Suprapubic skin (tissue), 4 donors: Measurements from ENCODE around the gene SMIM32. TPM values are rescaled to one million over a fixed set of nuclear protein-coding genes. Genes with fewer than 3 reads are reported as not detected.

Source experiments
- DNase-seq, 2 donors: peaks; one replicate each; pipeline ENCODE4 v3.0.0-alpha.2; 2019; ENCODE audit warnings: low spot score in 2 of 2
- H3K27ac ChIP-seq: fragments of 200-600 bp; sonication (generic); one replicate; pipeline ENCODE4 v1.5.1; 2019
- H3K27me3 ChIP-seq: fragments of 200-600 bp; sonication (generic); one replicate; pipeline ENCODE4 v1.5.1; 2019
- H3K36me3 ChIP-seq: fragments of 200-600 bp; sonication (generic); one replicate; pipeline ENCODE4 v1.5.1; 2019
- H3K4me1 ChIP-seq: fragments of 200-600 bp; sonication (generic); one replicate; pipeline ENCODE4 v1.5.1; 2019
- H3K4me3 ChIP-seq: fragments of 200-600 bp; sonication (generic); one replicate; pipeline ENCODE4 v1.5.1; 2019; ENCODE audit warnings: mild to moderate bottlenecking
- H3K9me3 ChIP-seq: fragments of 200-600 bp; sonication (generic); one replicate; pipeline ENCODE4 v1.5.1; 2019
- CTCF ChIP-seq, 2 donors: fragments of 200-600 bp in 1 of 2; fragments of 450-650 bp in 1 of 2; sonication (generic) in 1 of 2; IDR thresholded peaks; one replicate each; pipeline ENCODE4 v1.5.1; 2016 to 2019; ENCODE audit warnings: antibody characterized with exemption in 2 of 2, mild to moderate bottlenecking in 1 of 2, moderate library complexity in 1 of 2
- EP300 ChIP-seq: sonication (generic); formaldehyde crosslinking; IDR thresholded peaks from one replicate; pipeline ENCODE4 v1.6.1; 2017; ENCODE audit warnings: antibody characterized with exemption
- POLR2A ChIP-seq, 2 donors: fragments of 450-650 bp; IDR thresholded peaks; one replicate each; pipeline ENCODE4 v1.6.1; 2017; ENCODE audit warnings: antibody characterized with exemption in 2 of 2, mild to moderate bottlenecking in 2 of 2, moderate library complexity in 2 of 2
- POLR2AphosphoS5 ChIP-seq, 3 donors: sonication (generic); formaldehyde crosslinking; IDR thresholded peaks; one replicate each; pipeline ENCODE4 v1.6.1; 2017; ENCODE audit warnings: antibody characterized with exemption in 3 of 3
- WGBS: methylation state at CpG from one replicate; pipeline ENCODE4 v1.1.5; 2018; 5-methylcytosine and 5-hydroxymethylcytosine counted together
- total RNA-seq, 4 donors: library from RNA; depleted of rRNA; stranded (reverse); fragments of >200 nt; gene quantifications; one replicate each; pipeline ENCODE4 v1.1.0, GENCODE V29; 2016

SMIM32 gene
- total RNA-seq, 4 donors from 2014 or later: not detected

GRCh38 chr5:136222580-136223235 is 29.7 kb upstream of the SMIM32 start:
- Histone ChIP-seq H3K36me3 (no peaks in the 10 kb centered on the region), H3K4me3 (no peak overlapping the region), H3K4me1 (no peaks in the 10 kb centered on the region), H3K27me3 (peaks cover 8% of the 10 kb centered on the region), H3K27ac (no peak overlapping the region), H3K9me3 (no peaks in the 10 kb centered on the region)
- TF ChIP-seq EP300 (no peak), POLR2A (IDR thresholded peaks at IDR 0.05) (no peak), CTCF (IDR thresholded peaks at IDR 0.05) (no peak), POLR2AphosphoS5 (IDR thresholded peaks at IDR 0.05) (no peak)
- no peak for DNase-seq
- 50% methylated on average over 3 of the region's 4 CpGs for WGBS

DNA sequence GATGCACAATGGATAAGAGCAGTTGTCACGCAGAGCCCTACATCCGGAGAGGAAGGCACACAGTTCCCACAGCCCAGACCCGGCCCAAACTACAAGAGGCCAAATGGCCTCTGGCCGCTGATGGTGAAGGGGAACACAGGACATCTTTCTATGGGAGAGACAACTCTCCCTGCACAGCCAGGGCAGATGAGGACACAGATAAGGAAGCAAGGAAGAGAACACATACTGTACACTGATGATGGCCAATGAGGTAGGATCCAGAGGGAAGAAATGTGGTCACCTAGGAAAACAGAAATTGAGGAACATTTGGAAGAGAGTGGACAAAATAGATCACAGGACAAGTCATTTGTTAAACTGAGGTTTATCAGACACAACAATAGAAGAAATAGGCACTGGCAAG is 28.4 kb upstream of the SMIM32 start:
- 89% methylated on average over 4 of the region's 4 CpGs for WGBS
- H3K27ac ChIP-seq: no peak overlapping the region
- no peak for TF ChIP-seq CTCF (IDR thresholded peaks at IDR 0.05)
- no peak for TF ChIP-seq POLR2A (IDR thresholded peaks at IDR 0.05)
- TF ChIP-seq POLR2AphosphoS5 (IDR thresholded peaks at IDR 0.05): no peak
- no peak for TF ChIP-seq EP300
- no peak for DNase-seq
- no peaks in the 10 kb centered on the region for H3K4me1 ChIP-seq
- peaks cover 8% of the 10 kb centered on the region for H3K27me3 ChIP-seq
- no peak overlapping the region for H3K4me3 ChIP-seq
- H3K9me3 ChIP-seq: no peaks in the 10 kb centered on the region
- no peaks in the 10 kb centered on the region for H3K36me3 ChIP-seq

GRCh38 chr5:136216230-136216629 is 23.3 kb upstream of the SMIM32 start:
- no peak for TF ChIP-seq POLR2A (IDR thresholded peaks at IDR 0.05)
- no peak for TF ChIP-seq EP300
- TF ChIP-seq POLR2AphosphoS5 (IDR thresholded peaks at IDR 0.05): no peak
- TF ChIP-seq CTCF (IDR thresholded peaks at IDR 0.05): no peak
- no peak for DNase-seq
- Histone ChIP-seq H3K9me3 (no peaks in the 10 kb centered on the region), H3K27me3 (peaks cover 23% of the 10 kb centered on the region), H3K4me3 (no peak overlapping the region), H3K4me1 (no peaks in the 10 kb centered on the region), H3K27ac (no peak overlapping the region), H3K36me3 (no peaks in the 10 kb centered on the region)
- WGBS: 88% methylated on average over 8 of the region's 8 CpGs

- Histone ChIP-seq H3K4me3 (no peak overlapping the region), H3K36me3 (no peaks in the 10 kb centered on the region), H3K27ac (no peak overlapping the region), H3K9me3 (no peaks in the 10 kb centered on the region), H3K4me1 (no peaks in the 10 kb centered on the region), H3K27me3 (peaks cover 23% of the 10 kb centered on the region)
- TF ChIP-seq POLR2AphosphoS5 (IDR thresholded peaks at IDR 0.05) (no peak), CTCF (IDR thresholded peaks at IDR 0.05) (no peak), EP300 (no peak), POLR2A (IDR thresholded peaks at IDR 0.05) (no peak)
- 93% methylated on average over 4 of the region's 4 CpGs for WGBS
- no peak for DNase-seq
These were observed 22.9 kb upstream of the SMIM32 start for GRCh38 chr5:136215812-136216211.

DNA sequence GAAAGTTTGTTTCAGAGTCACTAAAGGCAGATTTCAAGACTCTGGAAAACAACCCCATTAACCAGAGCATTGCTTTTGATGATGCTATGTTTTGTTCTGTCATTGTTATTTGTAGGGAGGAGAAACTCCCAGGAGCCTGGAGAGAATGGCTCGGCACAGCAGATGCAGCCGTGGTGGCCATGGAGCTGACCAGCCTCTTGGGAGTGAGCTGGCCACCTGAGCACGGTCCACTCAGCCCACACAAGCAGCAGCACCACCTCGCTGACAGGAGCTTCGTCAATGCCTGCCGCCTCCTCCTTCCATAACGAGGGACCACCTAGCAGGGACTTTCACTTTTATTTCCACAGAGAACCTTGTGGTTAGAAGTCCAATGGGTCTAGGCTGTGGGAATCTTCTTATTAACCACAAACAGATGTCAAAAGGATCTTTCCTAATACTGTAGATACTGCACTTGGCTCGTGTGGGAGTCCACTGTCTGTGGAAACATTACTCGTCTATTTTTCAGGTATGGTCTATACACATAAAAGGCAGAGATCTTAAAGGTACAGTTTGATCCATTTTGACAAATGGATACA is 21.0 kb upstream of the SMIM32 start:
- Histone ChIP-seq H3K27me3 (peaks cover 26% of the 10 kb centered on the region), H3K9me3 (no peaks in the 10 kb centered on the region), H3K4me3 (no peak overlapping the region), H3K4me1 (no peaks in the 10 kb centered on the region), H3K27ac (no peak overlapping the region), H3K36me3 (no peaks in the 10 kb centered on the region)
- 47% methylated on average over 9 of the region's 9 CpGs for WGBS
- no peak for TF ChIP-seq POLR2A (IDR thresholded peaks at IDR 0.05)
- no peak for TF ChIP-seq EP300
- TF ChIP-seq CTCF (IDR thresholded peaks at IDR 0.05): no peak
- TF ChIP-seq POLR2AphosphoS5 (IDR thresholded peaks at IDR 0.05): no peak
- DNase-seq: no peak
